ENCODE data around the gene CMSS1.

DNA sequence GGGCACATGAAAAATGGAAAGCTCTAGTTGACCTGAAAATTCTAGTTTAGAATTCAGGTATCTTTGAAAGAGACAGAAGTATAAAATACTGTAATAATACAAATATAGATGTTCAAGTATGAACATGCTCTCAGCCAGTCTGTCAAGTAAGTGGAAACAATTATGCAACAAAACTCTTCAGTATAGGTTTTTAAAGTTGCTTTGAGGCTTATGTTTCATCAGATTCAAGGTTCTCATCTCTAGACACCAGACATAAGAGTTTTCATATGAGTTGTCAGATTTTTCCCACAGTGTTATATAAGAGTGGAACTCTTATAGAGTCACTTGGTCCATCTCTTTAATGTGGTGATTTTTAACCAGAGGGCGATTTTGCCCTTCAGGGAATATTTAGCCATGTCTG lies 22.0 kb downstream of the CMSS1 start:
- no peak for TF ChIP-seq TAF1 (IDR thresholded peaks at IDR 0.05; ENCODE audit: borderline replicate concordance, insufficient read depth, low read length)
- TF ChIP-seq, protein P1, sequence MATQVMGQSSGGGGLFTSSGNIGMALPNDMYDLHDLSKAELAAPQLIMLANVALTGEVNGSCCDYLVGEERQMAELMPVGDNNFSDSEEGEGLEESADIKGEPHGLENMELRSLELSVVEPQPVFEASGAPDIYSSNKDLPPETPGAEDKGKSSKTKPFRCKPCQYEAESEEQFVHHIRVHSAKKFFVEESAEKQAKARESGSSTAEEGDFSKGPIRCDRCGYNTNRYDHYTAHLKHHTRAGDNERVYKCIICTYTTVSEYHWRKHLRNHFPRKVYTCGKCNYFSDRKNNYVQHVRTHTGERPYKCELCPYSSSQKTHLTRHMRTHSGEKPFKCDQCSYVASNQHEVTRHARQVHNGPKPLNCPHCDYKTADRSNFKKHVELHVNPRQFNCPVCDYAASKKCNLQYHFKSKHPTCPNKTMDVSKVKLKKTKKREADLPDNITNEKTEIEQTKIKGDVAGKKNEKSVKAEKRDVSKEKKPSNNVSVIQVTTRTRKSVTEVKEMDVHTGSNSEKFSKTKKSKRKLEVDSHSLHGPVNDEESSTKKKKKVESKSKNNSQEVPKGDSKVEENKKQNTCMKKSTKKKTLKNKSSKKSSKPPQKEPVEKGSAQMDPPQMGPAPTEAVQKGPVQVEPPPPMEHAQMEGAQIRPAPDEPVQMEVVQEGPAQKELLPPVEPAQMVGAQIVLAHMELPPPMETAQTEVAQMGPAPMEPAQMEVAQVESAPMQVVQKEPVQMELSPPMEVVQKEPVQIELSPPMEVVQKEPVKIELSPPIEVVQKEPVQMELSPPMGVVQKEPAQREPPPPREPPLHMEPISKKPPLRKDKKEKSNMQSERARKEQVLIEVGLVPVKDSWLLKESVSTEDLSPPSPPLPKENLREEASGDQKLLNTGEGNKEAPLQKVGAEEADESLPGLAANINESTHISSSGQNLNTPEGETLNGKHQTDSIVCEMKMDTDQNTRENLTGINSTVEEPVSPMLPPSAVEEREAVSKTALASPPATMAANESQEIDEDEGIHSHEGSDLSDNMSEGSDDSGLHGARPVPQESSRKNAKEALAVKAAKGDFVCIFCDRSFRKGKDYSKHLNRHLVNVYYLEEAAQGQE (IDR thresholded peaks at IDR 0.05; ENCODE audit: insufficient read depth in 1 of 2, low read depth in 2 of 2, low read length in 2 of 2): no peak
- no peak for TF ChIP-seq POLR2AphosphoS5 (IDR thresholded peaks at IDR 0.05; ENCODE audit: low read depth, low read length)
